Cardiac fibroblast (primary cell): Measurements from ENCODE around the gene CASP2.

Source experiments
- DNase-seq, 2 donors: peaks; one replicate each; pipeline versions ENCODE4 v3.0.0 to v3.0.0-alpha.2; 2010; ENCODE audit warnings: low read depth in 2 of 2
- H3K4me3 ChIP-seq, 2 donors: replicated peaks in 1 of 2; 1 replicate in 1 of 2; 2 replicates in 1 of 2; pipeline ENCODE4 v1.5.1; 2011; ENCODE audit warnings: low read depth in 2 of 2, low read length in 2 of 2, mild to moderate bottlenecking in 2 of 2, moderate library complexity in 1 of 2
- TF ChIP-seq, protein P1 (sequence below): IDR thresholded peaks from one replicate; pipeline ENCODE4 v1.5.1; 2011; ENCODE audit warnings: low read depth, mild to moderate bottlenecking, low read length, inconsistent platforms

The CASP2 gene

GRCh38 chr7:143347950-143348349, 59.8 kb downstream of the CASP2 start:
- no peak overlapping the region for H3K4me3 ChIP-seq
- TF ChIP-seq, protein P1, sequence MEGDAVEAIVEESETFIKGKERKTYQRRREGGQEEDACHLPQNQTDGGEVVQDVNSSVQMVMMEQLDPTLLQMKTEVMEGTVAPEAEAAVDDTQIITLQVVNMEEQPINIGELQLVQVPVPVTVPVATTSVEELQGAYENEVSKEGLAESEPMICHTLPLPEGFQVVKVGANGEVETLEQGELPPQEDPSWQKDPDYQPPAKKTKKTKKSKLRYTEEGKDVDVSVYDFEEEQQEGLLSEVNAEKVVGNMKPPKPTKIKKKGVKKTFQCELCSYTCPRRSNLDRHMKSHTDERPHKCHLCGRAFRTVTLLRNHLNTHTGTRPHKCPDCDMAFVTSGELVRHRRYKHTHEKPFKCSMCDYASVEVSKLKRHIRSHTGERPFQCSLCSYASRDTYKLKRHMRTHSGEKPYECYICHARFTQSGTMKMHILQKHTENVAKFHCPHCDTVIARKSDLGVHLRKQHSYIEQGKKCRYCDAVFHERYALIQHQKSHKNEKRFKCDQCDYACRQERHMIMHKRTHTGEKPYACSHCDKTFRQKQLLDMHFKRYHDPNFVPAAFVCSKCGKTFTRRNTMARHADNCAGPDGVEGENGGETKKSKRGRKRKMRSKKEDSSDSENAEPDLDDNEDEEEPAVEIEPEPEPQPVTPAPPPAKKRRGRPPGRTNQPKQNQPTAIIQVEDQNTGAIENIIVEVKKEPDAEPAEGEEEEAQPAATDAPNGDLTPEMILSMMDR = no peak
- DNase-seq = no peak

GRCh38 chr7:143351060-143351459, 62.9 kb downstream of the CASP2 start:
- TF ChIP-seq, protein P1 = no peak
- DNase-seq = no peak
- H3K4me3 ChIP-seq = no peak overlapping the region

DNA sequence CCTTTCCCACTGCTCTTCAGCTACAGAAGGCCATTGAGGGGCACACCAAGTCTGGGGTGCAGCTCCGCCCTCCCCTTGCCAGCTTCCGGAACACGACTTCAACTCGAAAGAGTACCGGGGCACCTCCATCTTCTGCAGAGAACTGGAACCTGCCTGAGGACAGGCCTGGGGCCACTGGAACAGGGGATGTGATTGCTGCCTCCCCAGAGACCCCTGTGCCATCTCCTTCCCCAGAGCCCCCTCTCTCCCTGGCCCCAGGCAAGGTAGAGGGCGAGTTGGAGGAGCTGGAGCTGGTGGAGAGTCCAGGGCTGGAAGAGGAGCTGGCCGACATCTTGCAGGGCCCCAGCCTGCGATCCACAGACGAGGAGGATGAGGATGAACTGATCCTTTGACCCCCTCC, 63.4 kb downstream of the CASP2 start:
- no peak overlapping the region for H3K4me3 ChIP-seq
- TF ChIP-seq, protein P1 = no peak
- no peak for DNase-seq

- DNase-seq = no peak
- no peak overlapping the region for H3K4me3 ChIP-seq
- TF ChIP-seq, protein P1 = no peak
Measured at GRCh38 chr7:143352531-143353002, 64.4 kb downstream of the CASP2 start.

DNA sequence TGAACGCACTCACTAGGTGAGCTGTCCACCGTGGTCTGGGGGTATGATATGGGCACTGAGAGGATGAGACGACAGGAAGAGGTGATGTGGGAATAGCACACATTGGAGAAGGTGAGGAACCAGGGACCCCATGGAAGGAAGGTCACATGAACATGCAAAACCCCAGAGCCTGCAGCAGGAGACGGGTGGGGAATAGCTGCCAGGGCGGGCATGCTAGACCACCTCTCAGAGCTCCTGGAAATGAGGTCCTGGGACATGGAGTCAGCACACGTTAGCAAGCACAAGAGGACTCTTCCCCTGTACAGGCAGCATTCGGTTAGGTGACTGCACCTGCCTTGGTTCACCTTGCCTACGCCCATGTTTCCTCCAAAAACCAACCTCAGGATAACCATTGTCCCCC, 66.2 kb downstream of the CASP2 start:
- no peak for DNase-seq
- TF ChIP-seq, protein P1 = no peak

GRCh38 chr7:143354965-143355364, 66.8 kb downstream of the CASP2 start:
- no peak for DNase-seq
- TF ChIP-seq, protein P1 = no peak
- H3K4me3 ChIP-seq = no peak overlapping the region

More for the DNA sequence above, 66.2 kb downstream of the CASP2 start:
- no peak overlapping the region for H3K4me3 ChIP-seq
